NCI-H446 treated with DMSO at 0.1 percent for 48 hours (cell line): ENCODE data around the gene MUC6.

ENCODE experiments used
- DNase-seq: peaks from one replicate; lab custom pipeline; 2025; lab: John Stamatoyannopoulos, UW

Gene MUC6

GRCh38 chr11:1052133-1053011, 15.9 kb upstream of the MUC6 start:
- no peak for DNase-seq

- no peak for DNase-seq
These were observed 15.0 kb upstream of the MUC6 start for GRCh38 chr11:1051356-1052132.

- no peak for DNase-seq
These were observed 14.2 kb upstream of the MUC6 start for GRCh38 chr11:1050581-1051355.

- DNase-seq, result no peak
These were observed 13.5 kb upstream of the MUC6 start for GRCh38 chr11:1049911-1050580.

- DNase-seq, result no peak
These were observed 12.9 kb upstream of the MUC6 start for GRCh38 chr11:1049431-1049891.

GRCh38 chr11:1049071-1049405, 12.5 kb upstream of the MUC6 start:
- DNase-seq, result no peak

GRCh38 chr11:1048375-1049070, 12.0 kb upstream of the MUC6 start:
- DNase-seq, result no peak

GRCh38 chr11:1047595-1048156, 11.2 kb upstream of the MUC6 start:
- DNase-seq, result no peak

- DNase-seq, result no peak
These were observed 7.6 kb upstream of the MUC6 start for GRCh38 chr11:1044160-1044559.

- DNase-seq, result no peak
These were observed 7.1 kb upstream of the MUC6 start for GRCh38 chr11:1043563-1044096.

GRCh38 chr11:1042626-1043562, 6.4 kb upstream of the MUC6 start:
- no peak for DNase-seq

- no peak for DNase-seq
These were observed 5.6 kb upstream of the MUC6 start for GRCh38 chr11:1041936-1042608.

- DNase-seq, result no peak
These were observed 5.0 kb upstream of the MUC6 start for GRCh38 chr11:1041471-1041870.

- no peak for DNase-seq
These were observed 4.6 kb upstream of the MUC6 start for GRCh38 chr11:1041149-1041467.

- DNase-seq, result no peak
These were observed 4.1 kb upstream of the MUC6 start for GRCh38 chr11:1040428-1041148.

- no peak for DNase-seq
These were observed 3.2 kb upstream of the MUC6 start for GRCh38 chr11:1039481-1040427.

GRCh38 chr11:1038921-1039320, 2.4 kb upstream of the MUC6 start:
- no peak for DNase-seq
